GM10248 (cell line): Measurements from ENCODE around the gene DACH2.
A peak's percentile ranks its signal among the peaks of the same experiment; 100 is the strongest.

Experiments used
- CTCF ChIA-PET: fragments of 300-600 bp; sonication (Branson Sonifier 250); formaldehyde crosslinking; extraction: SDS; loops from one replicate; lab custom pipeline; 2021; ENCODE audit warnings: antibody characterized with exemption; lab: Yijun Ruan, JAX
- POLR2A ChIA-PET: fragments of 350-650 bp; sonication (Branson Sonifier 250); formaldehyde crosslinking; extraction: SDS; loops from one replicate; lab custom pipeline; 2020; ENCODE audit warnings: antibody characterized with exemption; lab: Yijun Ruan, JAX
- DNase-seq: peaks from one replicate; pipeline ENCODE4 v3.0.0; 2012; ENCODE audit errors: extremely low spot score
- CTCF ChIP-seq: IDR thresholded peaks from 2 replicates; pipeline ENCODE4 v1.5.1; 2012; ENCODE audit warnings: mild to moderate bottlenecking, low read depth; ENCODE audit errors: extremely low read depth, missing control alignments, control extremely low read depth

The DACH2 gene

GRCh38 chrX:86714441-86714840 lies 566.2 kb downstream of the DACH2 start:
- no peak for TF ChIP-seq CTCF
- CTCF ChIA-PET, result no interaction called here
- DNase-seq, result no peak
- POLR2A ChIA-PET, result no interaction called here

GRCh38 chrX:86724277-86724676 lies 576.0 kb downstream of the DACH2 start:
- CTCF ChIA-PET, result no interaction called here
- POLR2A ChIA-PET, result no interaction called here
- TF ChIP-seq CTCF, result no peak
- DNase-seq, result no peak

GRCh38 chrX:86747091-86747490 lies 598.8 kb downstream of the DACH2 start:
- CTCF ChIA-PET, result no interaction called here
- POLR2A ChIA-PET, result no interaction called here
- no peak for TF ChIP-seq CTCF
- no peak for DNase-seq

- no peak for TF ChIP-seq CTCF
- CTCF ChIA-PET, result no interaction called here
- POLR2A ChIA-PET, result no interaction called here
- DNase-seq, result no peak
Observed at GRCh38 chrX:86805241-86805640, 657.0 kb downstream of the DACH2 start.

GRCh38 chrX:86806786-86807185 lies 658.5 kb downstream of the DACH2 start:
- ChIA-PET CTCF (interaction anchor here (1.6 kb wide), 1 partner anchor 140 kb away, joined by 4 read pairs; no protein-coding TSS in a partner anchor), POLR2A (no interaction called here)
- peak; percentile 6 for DNase-seq
- peak; percentile 18 for TF ChIP-seq CTCF

GRCh38 chrX:86809651-86810050 lies 661.4 kb downstream of the DACH2 start:
- no peak for DNase-seq
- TF ChIP-seq CTCF, result no peak
- POLR2A ChIA-PET, result no interaction called here
- CTCF ChIA-PET, result no interaction called here

GRCh38 chrX:86829786-86830185 lies 681.5 kb downstream of the DACH2 start:
- CTCF ChIA-PET, result interaction anchor here (1.4 kb wide), 1 partner anchor 17 kb away, joined by 5 read pairs; no protein-coding TSS in a partner anchor
- POLR2A ChIA-PET, result no interaction called here
- DNase-seq, result no peak
- TF ChIP-seq CTCF, result no peak
